VCaP (cell line): Measurements from ENCODE around the gene TNS1.

Source experiments
- H3K27ac ChIP-seq: fragments of 450-650 bp; 2 replicates; pipeline ENCODE4 v1.5.1; 2017
- TF ChIP-seq, protein P1 (sequence below): fragments of 450-650 bp; conservative IDR thresholded peaks from 2 replicates; pipeline ENCODE4 v1.5.1; 2017; ENCODE audit warnings: mild to moderate bottlenecking, moderate library complexity

Gene TNS1

DNA sequence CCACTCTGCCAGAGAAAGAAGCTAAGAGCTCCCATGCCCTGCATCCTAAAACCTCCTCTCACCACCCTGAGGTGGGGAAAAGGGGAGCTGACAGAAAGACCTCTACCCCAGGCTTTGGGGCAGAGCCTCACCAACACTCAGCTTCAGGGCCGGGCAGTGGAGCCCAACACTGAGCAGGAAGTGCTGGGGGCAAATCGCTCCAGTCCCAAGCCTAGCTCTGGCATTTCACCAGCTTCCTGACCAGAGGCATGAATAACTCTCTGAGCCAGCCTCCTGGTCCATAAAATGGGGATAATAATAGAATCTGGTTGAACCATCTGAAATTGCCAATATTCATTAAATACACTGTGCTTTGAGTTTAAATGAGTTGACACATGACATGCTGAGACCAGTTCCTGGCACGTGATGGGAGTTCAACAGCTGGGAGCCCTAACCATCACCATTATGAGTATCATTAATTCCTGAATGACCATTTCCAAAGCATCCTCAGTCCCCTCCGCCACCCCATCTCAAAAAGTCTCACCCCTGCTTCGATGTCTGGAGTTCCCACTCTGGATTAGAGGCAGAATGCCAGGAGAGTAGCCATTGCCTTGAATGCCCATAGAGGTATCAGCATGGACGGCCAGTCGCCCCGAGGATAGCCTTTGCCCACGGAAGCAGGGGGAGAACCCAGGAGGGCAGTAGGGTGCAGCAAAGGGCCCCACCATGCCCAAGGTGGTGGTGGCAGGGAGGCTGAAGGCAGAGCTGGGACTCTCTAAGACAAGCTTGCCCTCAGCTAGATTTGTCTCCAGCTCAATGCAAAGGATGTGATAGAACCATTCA, 153.4 kb downstream of the TNS1 start:
- TF ChIP-seq, protein P1, sequence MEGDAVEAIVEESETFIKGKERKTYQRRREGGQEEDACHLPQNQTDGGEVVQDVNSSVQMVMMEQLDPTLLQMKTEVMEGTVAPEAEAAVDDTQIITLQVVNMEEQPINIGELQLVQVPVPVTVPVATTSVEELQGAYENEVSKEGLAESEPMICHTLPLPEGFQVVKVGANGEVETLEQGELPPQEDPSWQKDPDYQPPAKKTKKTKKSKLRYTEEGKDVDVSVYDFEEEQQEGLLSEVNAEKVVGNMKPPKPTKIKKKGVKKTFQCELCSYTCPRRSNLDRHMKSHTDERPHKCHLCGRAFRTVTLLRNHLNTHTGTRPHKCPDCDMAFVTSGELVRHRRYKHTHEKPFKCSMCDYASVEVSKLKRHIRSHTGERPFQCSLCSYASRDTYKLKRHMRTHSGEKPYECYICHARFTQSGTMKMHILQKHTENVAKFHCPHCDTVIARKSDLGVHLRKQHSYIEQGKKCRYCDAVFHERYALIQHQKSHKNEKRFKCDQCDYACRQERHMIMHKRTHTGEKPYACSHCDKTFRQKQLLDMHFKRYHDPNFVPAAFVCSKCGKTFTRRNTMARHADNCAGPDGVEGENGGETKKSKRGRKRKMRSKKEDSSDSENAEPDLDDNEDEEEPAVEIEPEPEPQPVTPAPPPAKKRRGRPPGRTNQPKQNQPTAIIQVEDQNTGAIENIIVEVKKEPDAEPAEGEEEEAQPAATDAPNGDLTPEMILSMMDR, result no peak
- no peak overlapping the region for H3K27ac ChIP-seq

DNA sequence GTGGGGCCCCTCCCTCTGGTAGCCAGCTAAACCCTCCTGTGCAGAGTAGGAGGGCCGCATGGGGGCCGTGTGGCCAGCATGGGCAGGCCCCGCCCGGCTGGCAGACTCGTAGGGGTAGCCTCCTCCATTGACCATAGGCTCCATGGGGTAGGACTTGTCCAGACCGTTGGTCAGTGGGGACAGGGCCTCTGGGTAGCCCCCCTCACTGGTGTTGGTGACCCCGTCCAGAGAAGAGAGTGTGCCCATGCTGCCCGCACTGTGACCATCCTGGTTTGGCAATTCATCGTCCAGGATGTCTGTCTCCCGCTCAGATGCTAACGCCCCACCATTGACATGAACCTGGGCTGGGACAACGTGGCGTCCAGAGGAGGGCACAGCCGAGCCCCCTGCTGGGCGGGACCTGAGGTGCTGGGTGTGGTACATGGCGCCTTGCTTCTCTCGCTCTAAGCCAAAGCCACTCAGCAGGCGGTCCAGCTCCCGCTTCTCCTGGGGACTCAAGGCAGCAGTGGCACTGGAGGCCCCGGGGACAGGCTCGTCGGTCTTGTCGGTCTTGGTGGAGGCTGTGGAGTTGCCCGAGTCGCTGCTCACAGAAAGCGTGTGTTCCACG, 154.3 kb downstream of the TNS1 start:
- TF ChIP-seq, protein P1, result no peak
- H3K27ac ChIP-seq, result no peak overlapping the region

DNA sequence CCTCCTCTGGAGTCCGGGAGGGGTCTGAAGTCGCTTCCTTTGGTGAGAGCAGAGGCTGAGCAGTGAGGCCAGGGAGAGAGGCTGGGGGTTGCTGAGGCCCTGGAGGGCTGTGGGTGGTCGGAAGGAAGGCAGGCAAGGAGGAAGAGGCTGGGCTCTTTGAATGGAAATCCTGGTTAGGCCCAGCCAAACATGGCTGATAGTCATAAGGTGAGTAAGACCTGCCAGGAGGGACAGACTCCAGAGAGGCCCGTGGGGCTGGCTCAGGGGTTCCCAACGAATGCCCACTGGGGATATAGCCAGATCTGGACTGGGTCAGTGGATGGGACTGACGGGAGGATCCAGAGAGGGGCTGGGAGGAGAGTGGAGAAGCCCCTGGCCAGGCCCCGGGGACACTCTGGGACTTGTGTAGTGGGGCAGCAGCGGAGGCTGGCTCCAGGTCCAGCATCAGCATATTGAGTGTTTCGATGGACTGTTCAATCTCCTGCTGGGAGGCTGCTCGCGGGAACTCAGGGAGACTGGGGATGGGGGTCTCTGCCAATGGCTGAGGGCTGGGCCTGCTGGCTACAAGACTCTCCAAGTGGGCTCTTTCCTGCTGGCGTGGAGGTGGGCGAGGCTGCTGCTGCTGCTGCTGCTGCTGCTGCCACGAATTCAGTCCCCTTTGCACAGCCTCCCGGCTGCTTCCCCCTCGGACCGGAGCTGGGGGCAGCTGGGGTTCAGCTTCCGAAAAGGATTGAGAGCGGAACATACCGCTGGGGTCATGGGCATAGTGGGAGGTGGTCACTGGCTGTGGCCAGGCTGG, 155.0 kb downstream of the TNS1 start:
- H3K27ac ChIP-seq, result no peak overlapping the region
- TF ChIP-seq, protein P1, result no peak

GRCh38 chr2:217847115-217847514, 155.7 kb downstream of the TNS1 start:
- TF ChIP-seq, protein P1, result no peak
- H3K27ac ChIP-seq, result no peak overlapping the region

DNA sequence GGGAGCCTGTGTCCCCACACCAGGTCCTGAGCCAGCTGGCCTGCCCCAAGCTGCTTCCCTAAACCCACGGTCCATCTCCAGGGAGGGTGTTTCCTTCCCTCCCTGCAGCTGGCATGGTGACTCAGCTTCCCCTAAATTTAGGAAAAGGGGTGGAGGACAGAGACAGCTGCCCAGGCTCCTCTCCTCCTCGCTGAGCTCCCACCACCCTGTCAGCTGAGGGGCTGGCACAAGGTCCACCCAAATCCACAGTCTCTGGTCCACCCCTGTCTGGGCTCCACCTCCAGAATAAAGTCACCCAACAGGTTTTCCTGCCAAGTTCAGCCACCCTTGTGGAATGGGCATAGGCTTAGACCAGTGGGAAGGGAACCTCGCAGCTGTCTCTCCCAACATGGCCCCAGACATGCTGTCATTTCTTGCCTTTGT, 156.5 kb downstream of the TNS1 start:
- H3K27ac ChIP-seq, result no peak overlapping the region

GRCh38 chr2:217845301-217845700, 157.5 kb downstream of the TNS1 start:
- TF ChIP-seq, protein P1, result no peak
- H3K27ac ChIP-seq, result no peak overlapping the region

More for the DNA sequence above, 156.5 kb downstream of the TNS1 start:
- TF ChIP-seq, protein P1, result no peak

GRCh38 chr2:217844696-217845095, 158.1 kb downstream of the TNS1 start:
- TF ChIP-seq, protein P1, result no peak

More at GRCh38 chr2:217844696-217845095, 158.1 kb downstream of the TNS1 start:
- no peak overlapping the region for H3K27ac ChIP-seq
